Transverse colon (tissue), 4 donors: ENCODE data around the gene SPTLC3.

Experiments used
- CTCF ChIP-seq, 5 experiments: fragments of 200-600 bp in 3 of 5; fragments of 450-650 bp in 2 of 5; sonication (generic) in 3 of 5; IDR thresholded peaks; 1 replicate in 2 of 5; 2 replicates in 3 of 5; pipeline ENCODE4 v1.5.1; 2016 to 2017; ENCODE audit warnings: antibody characterized with exemption in 5 of 5, inconsistent platforms in 3 of 5, mild to moderate bottlenecking in 2 of 5, moderate library complexity in 1 of 5
- EP300 ChIP-seq: sonication (generic); formaldehyde crosslinking; IDR thresholded peaks from one replicate; pipeline ENCODE4 v1.6.1; 2017; ENCODE audit warnings: antibody characterized with exemption, low read depth
- POLR2A ChIP-seq: fragments of 450-650 bp; IDR thresholded peaks from one replicate; pipeline ENCODE4 v1.6.1; 2016; ENCODE audit warnings: antibody characterized with exemption, mild to moderate bottlenecking, moderate library complexity
- POLR2AphosphoS5 ChIP-seq, 3 donors: sonication (generic); formaldehyde crosslinking; IDR thresholded peaks; one replicate each; pipeline ENCODE4 v1.6.1; 2016; ENCODE audit warnings: antibody characterized with exemption in 3 of 3

- no peak for TF ChIP-seq POLR2AphosphoS5 (IDR thresholded peaks at IDR 0.05)
- no peak for TF ChIP-seq CTCF (IDR thresholded peaks at IDR 0.05)
- TF ChIP-seq POLR2A, result no peak
- no peak for TF ChIP-seq EP300
Measured at GRCh38 chr20:13092111-13092510, 83.3 kb downstream of the SPTLC3 start.
